Measurements from ENCODE around the gene ATG7. TPM values are rescaled to one million over a fixed set of nuclear protein-coding genes. Genes with fewer than 3 reads are reported as not detected.

The ATG7 gene
- total RNA-seq, 1 donor from 2014 or later: 51.7 TPM

- Mint-ChIP-seq H3K27me3 (no peaks in the 10 kb centered on the region), H3K4me3 (no peak overlapping the region), H3K9me3 (no peaks in the 10 kb centered on the region), H3K4me1 (no peaks in the 10 kb centered on the region), H3K36me3 (ENCODE audit: low read depth) (peaks cover 36% of the 10 kb centered on the region), H3K27ac (no peak overlapping the region)
- ATAC-seq (ENCODE audit: low read depth): no peak
- no peak for TF ChIP-seq CTCF (IDR thresholded peaks at IDR 0.05)
- DNase-seq: no peak
- ChIA-PET CTCF (no interaction called here), POLR2A (no interaction called here)
- intact Hi-C loops (cut with micrococcal nuclease): no loop called here
Measured at GRCh38 chr3:11382146-11382745, 110.0 kb downstream of the ATG7 start.

GRCh38 chr3:11384074-11384473 lies 111.9 kb downstream of the ATG7 start:
- intact Hi-C loops (cut with micrococcal nuclease): no loop called here
- DNase-seq: no peak
- no peak overlapping the region for H3K27ac Mint-ChIP-seq
- no peak for ATAC-seq (ENCODE audit: low read depth)
- no peak for TF ChIP-seq CTCF (IDR thresholded peaks at IDR 0.05)
- no peaks in the 10 kb centered on the region for H3K4me1 Mint-ChIP-seq
- H3K36me3 Mint-ChIP-seq (ENCODE audit: low read depth): peaks cover 36% of the 10 kb centered on the region
- no peaks in the 10 kb centered on the region for H3K9me3 Mint-ChIP-seq
- CTCF ChIA-PET: interaction anchor here (1.8 kb wide), 1 partner anchor 267 kb away, joined by 4 read pairs; no protein-coding TSS in a partner anchor
- no peak overlapping the region for H3K4me3 Mint-ChIP-seq
- H3K27me3 Mint-ChIP-seq: no peaks in the 10 kb centered on the region
- POLR2A ChIA-PET: no interaction called here

GRCh38 chr3:11385326-11385725 lies 113.1 kb downstream of the ATG7 start:
- CTCF ChIA-PET: interaction anchor here (1.8 kb wide), 1 partner anchor 266 kb away, joined by 4 read pairs; no protein-coding TSS in a partner anchor
- POLR2A ChIA-PET: no interaction called here
- DNase-seq: no peak
- no peak for TF ChIP-seq CTCF (IDR thresholded peaks at IDR 0.05)
- Mint-ChIP-seq H3K9me3 (no peaks in the 10 kb centered on the region), H3K4me1 (no peaks in the 10 kb centered on the region), H3K36me3 (ENCODE audit: low read depth) (peaks cover 37% of the 10 kb centered on the region), H3K27me3 (no peaks in the 10 kb centered on the region), H3K4me3 (no peak overlapping the region), H3K27ac (no peak overlapping the region)
- intact Hi-C loops (cut with micrococcal nuclease): no loop called here
- ATAC-seq (ENCODE audit: low read depth): no peak

- no peak for ATAC-seq (ENCODE audit: low read depth)
- no peak for TF ChIP-seq CTCF (IDR thresholded peaks at IDR 0.05)
- no peaks in the 10 kb centered on the region for H3K9me3 Mint-ChIP-seq
- H3K27ac Mint-ChIP-seq: no peak overlapping the region
- POLR2A ChIA-PET: no interaction called here
- intact Hi-C loops (cut with micrococcal nuclease): no loop called here
- H3K4me3 Mint-ChIP-seq: no peak overlapping the region
- CTCF ChIA-PET: no interaction called here
- no peaks in the 10 kb centered on the region for H3K4me1 Mint-ChIP-seq
- no peak for DNase-seq
- peaks cover 38% of the 10 kb centered on the region for H3K36me3 Mint-ChIP-seq (ENCODE audit: low read depth)
- H3K27me3 Mint-ChIP-seq: no peaks in the 10 kb centered on the region
Measured at GRCh38 chr3:11385891-11386290, 113.7 kb downstream of the ATG7 start.

- no peak overlapping the region for H3K27ac Mint-ChIP-seq
- H3K36me3 Mint-ChIP-seq (ENCODE audit: low read depth): peaks cover 39% of the 10 kb centered on the region
- ATAC-seq (ENCODE audit: low read depth): no peak
- ChIA-PET POLR2A (no interaction called here), CTCF (no interaction called here)
- H3K27me3 Mint-ChIP-seq: no peaks in the 10 kb centered on the region
- intact Hi-C loops (cut with micrococcal nuclease): no loop called here
- TF ChIP-seq CTCF (IDR thresholded peaks at IDR 0.05): no peak
- H3K4me3 Mint-ChIP-seq: no peak overlapping the region
- no peaks in the 10 kb centered on the region for H3K9me3 Mint-ChIP-seq
- no peak for DNase-seq
- no peaks in the 10 kb centered on the region for H3K4me1 Mint-ChIP-seq
Measured at GRCh38 chr3:11386465-11387113, 114.4 kb downstream of the ATG7 start.

Data from activated B cell treated with CpG ODN at 0.5 μM for 24 hours (primary cell).